GM20000 (cell line): ENCODE results near the gene PKN2.
"Not testable (repeated sequence)": the region's sequence is repeated elsewhere in the genome, so short reads cannot be mapped to it uniquely, and the experiment has no call there.

ENCODE experiments used
- DNase-seq: peaks from one replicate; pipeline ENCODE4 v3.0.0; 2012; ENCODE audit warnings: low spot score
- CTCF ChIP-seq: IDR thresholded peaks from 2 replicates; pipeline ENCODE4 v1.5.1; 2012; ENCODE audit warnings: mild to moderate bottlenecking, control low read depth; ENCODE audit errors: extremely low read depth, missing control alignments

PKN2 gene

GRCh38 chr1:88802950-88803349, 118.9 kb downstream of the PKN2 start:
- TF ChIP-seq CTCF: no peak

GRCh38 chr1:88803444-88803843, 119.4 kb downstream of the PKN2 start:
- no peak for DNase-seq
- TF ChIP-seq CTCF: no peak

More at GRCh38 chr1:88802950-88803349, 118.9 kb downstream of the PKN2 start:
- DNase-seq: no peak

GRCh38 chr1:88812366-88812765, 128.3 kb downstream of the PKN2 start:
- no peak for DNase-seq
- no peak for TF ChIP-seq CTCF

GRCh38 chr1:88813471-88813870, 129.4 kb downstream of the PKN2 start:
- TF ChIP-seq CTCF: no peak
- DNase-seq: no peak

- not testable (repeated sequence) for DNase-seq
Observed at GRCh38 chr1:88819642-88820041, 135.6 kb downstream of the PKN2 start.

- TF ChIP-seq CTCF: no peak
- no peak for DNase-seq
Observed at GRCh38 chr1:88825721-88826120, 141.6 kb downstream of the PKN2 start.

- no peak for DNase-seq
- no peak for TF ChIP-seq CTCF
Observed at GRCh38 chr1:88847643-88848042, 163.6 kb downstream of the PKN2 start.

GRCh38 chr1:88851303-88852063, 167.4 kb downstream of the PKN2 start:
- no peak for TF ChIP-seq CTCF
- DNase-seq: no peak
